Lower lobe of right lung (tissue), 2 donors: Measurements from ENCODE around the gene RASSF7. TPM values are rescaled to one million over a fixed set of nuclear protein-coding genes. Genes with fewer than 3 reads are reported as not detected.

Experiments
- ATAC-seq, 2 donors: fragments of 200-7000 bp; cut with Tn5 transposase; one replicate each; pipeline ENCODE4 v1.9.1; 2020 to 2022; ENCODE audit warnings: mild to moderate bottlenecking in 2 of 2, moderate library complexity in 2 of 2
- DNase-seq: peaks from one replicate; pipeline ENCODE4 v3.0.0-alpha.2; 2020
- H3K27ac ChIP-seq: fragments of 200-600 bp; one replicate; pipeline ENCODE4 v1.8.0; 2022
- H3K27me3 ChIP-seq: fragments of 200-600 bp; one replicate; pipeline ENCODE4 v1.8.0; 2022; ENCODE audit warnings: low read depth
- H3K36me3 ChIP-seq: fragments of 200-600 bp; one replicate; pipeline ENCODE4 v1.8.0; 2022; ENCODE audit warnings: mild to moderate bottlenecking
- H3K4me1 ChIP-seq: fragments of 200-600 bp; one replicate; pipeline ENCODE4 v1.8.0; 2022
- H3K4me3 ChIP-seq: fragments of 200-600 bp; one replicate; pipeline ENCODE4 v1.8.0; 2022; ENCODE audit warnings: mild to moderate bottlenecking
- H3K9me3 ChIP-seq: fragments of 200-600 bp; one replicate; pipeline ENCODE4 v1.8.0; 2022
- CTCF ChIP-seq: fragments of 200-600 bp; IDR thresholded peaks from one replicate; pipeline ENCODE4 v1.8.0; 2022; ENCODE audit warnings: antibody characterized with exemption, mild to moderate bottlenecking
- intact Hi-C: fragments of 100-400 bp; cut with DNase I; formaldehyde crosslinking; loops from one replicate; pipeline ENCODE4 v1.11.0; 2022
- total RNA-seq: library from RNA; stranded (reverse); fragmentation: NEBNext Ultra II Directional; extraction: Animal tissue kit (Norgen Biotek cat#: 25700); gene quantifications from one replicate; pipeline ENCODE4 v1.2.1, GENCODE V29; 2021
- donor health status: DM: no; HTN: yes; CAD: no; lungs with severe emphysema.

The RASSF7 gene
- total RNA-seq, 1 donor from 2014 or later, result 71.5 TPM

- Histone ChIP-seq H3K36me3 (peaks cover 98% of the 10 kb centered on the region), H3K9me3 (no peaks in the 10 kb centered on the region), H3K27me3 (no peaks in the 10 kb centered on the region), H3K4me1 (peaks cover 8% of the 10 kb centered on the region), H3K27ac (no peak overlapping the region), H3K4me3 (no peak overlapping the region)
- intact Hi-C loops, result no loop called here
- TF ChIP-seq CTCF, result no peak
- ATAC-seq (no peak), DNase-seq (no peak)
Observed at GRCh38 chr11:592501-592900, 31.7 kb downstream of the RASSF7 start.

- no peak for TF ChIP-seq CTCF
- Histone ChIP-seq H3K27ac (no peak overlapping the region), H3K36me3 (peaks cover 98% of the 10 kb centered on the region), H3K4me3 (no peak overlapping the region), H3K27me3 (no peaks in the 10 kb centered on the region), H3K4me1 (peaks cover 4% of the 10 kb centered on the region), H3K9me3 (no peaks in the 10 kb centered on the region)
- intact Hi-C loops, result no loop called here
- ATAC-seq (no peak), DNase-seq (no peak)
Observed at GRCh38 chr11:592918-593317, 32.1 kb downstream of the RASSF7 start.

GRCh38 chr11:593347-593746 is 32.6 kb downstream of the RASSF7 start:
- DNase-seq (no peak), ATAC-seq (no peak)
- intact Hi-C loops, result no loop called here
- H3K4me3 ChIP-seq, result no peak overlapping the region
- H3K4me1 ChIP-seq, result no peaks in the 10 kb centered on the region
- no peak overlapping the region for H3K27ac ChIP-seq
- TF ChIP-seq CTCF, result no peak
- no peaks in the 10 kb centered on the region for H3K27me3 ChIP-seq
- no peaks in the 10 kb centered on the region for H3K9me3 ChIP-seq
- H3K36me3 ChIP-seq, result peaks cover 98% of the 10 kb centered on the region

GRCh38 chr11:595400-595799 is 34.6 kb downstream of the RASSF7 start:
- Histone ChIP-seq H3K27ac (no peak overlapping the region), H3K4me1 (no peaks in the 10 kb centered on the region), H3K9me3 (no peaks in the 10 kb centered on the region), H3K36me3 (peaks cover 98% of the 10 kb centered on the region), H3K27me3 (no peaks in the 10 kb centered on the region), H3K4me3 (no peak overlapping the region)
- TF ChIP-seq CTCF, result no peak
- DNase-seq, result no peak
- ATAC-seq, result no peak
- intact Hi-C loops, result no loop called here

- H3K36me3 ChIP-seq, result peaks cover 98% of the 10 kb centered on the region
- no peak for TF ChIP-seq CTCF
- H3K27ac ChIP-seq, result no peak overlapping the region
- no peak for ATAC-seq
- H3K4me1 ChIP-seq, result no peaks in the 10 kb centered on the region
- no peak overlapping the region for H3K4me3 ChIP-seq
- no peaks in the 10 kb centered on the region for H3K27me3 ChIP-seq
- DNase-seq, result no peak
- intact Hi-C loops, result no loop called here
- H3K9me3 ChIP-seq, result no peaks in the 10 kb centered on the region
Observed at GRCh38 chr11:596374-596773, 35.6 kb downstream of the RASSF7 start.

GRCh38 chr11:597166-597725 is 36.5 kb downstream of the RASSF7 start:
- intact Hi-C loops, result no loop called here

More at GRCh38 chr11:597166-597725, 36.5 kb downstream of the RASSF7 start:
- Histone ChIP-seq H3K9me3 (no peaks in the 10 kb centered on the region), H3K27ac (no peak overlapping the region), H3K27me3 (no peaks in the 10 kb centered on the region), H3K36me3 (peaks cover 100% of the 10 kb centered on the region), H3K4me3 (no peak overlapping the region), H3K4me1 (no peaks in the 10 kb centered on the region)
- no peak for ATAC-seq
- DNase-seq, result no peak
- TF ChIP-seq CTCF, result no peak
